CD14-positive monocyte (primary cell): Measurements from ENCODE around the gene SLC24A3. TPM values are rescaled to one million over a fixed set of nuclear protein-coding genes. Genes with fewer than 3 reads are reported as not detected.

ENCODE experiments used
- DNase-seq, 3 donors: peaks; one replicate each; pipeline ENCODE4 v3.0.0-alpha.2; 2011 to 2022
- H2AFZ ChIP-seq: 2 replicates; pipeline ENCODE4 v1.6.0; 2012; ENCODE audit warnings: mild to moderate bottlenecking, low read depth, low read length, inconsistent platforms; ENCODE audit not compliant: insufficient read depth, poor library complexity, severe bottlenecking
- H3K27ac ChIP-seq, 2 donors: 1 replicate in 1 of 2; 2 replicates in 1 of 2; pipeline ENCODE4 v1.5.1; 2012 to 2013; ENCODE audit warnings: low read length in 2 of 2, control low read depth in 1 of 2, inconsistent platforms in 1 of 2, low read depth in 1 of 2, mild to moderate bottlenecking in 1 of 2
- H3K27me3 ChIP-seq, 2 donors: one replicate each; pipeline versions ENCODE4 v1.6.0 to v1.6.1; 2011 to 2013; ENCODE audit warnings: low read length in 2 of 2; ENCODE audit not compliant: control insufficient read depth in 2 of 2, insufficient read depth in 2 of 2
- H3K36me3 ChIP-seq, 2 donors: replicated peaks in 1 of 2; 1 replicate in 1 of 2; 2 replicates in 1 of 2; pipeline versions ENCODE4 v1.5.1 to v1.6.1; 2012 to 2013; ENCODE audit warnings: low read length in 2 of 2, control low read depth in 1 of 2, inconsistent platforms in 1 of 2, mild to moderate bottlenecking in 1 of 2; ENCODE audit not compliant: insufficient read depth in 2 of 2, control insufficient read depth in 1 of 2
- H3K4me1 ChIP-seq, 2 donors: 1 replicate in 1 of 2; 2 replicates in 1 of 2; pipeline versions ENCODE4 v1.5.1 to v1.6.1; 2012 to 2013; ENCODE audit warnings: low read length in 2 of 2, control low read depth in 1 of 2, inconsistent platforms in 1 of 2, mild to moderate bottlenecking in 1 of 2, moderate library complexity in 1 of 2; ENCODE audit not compliant: insufficient read depth in 2 of 2, control insufficient read depth in 1 of 2
- H3K4me2 ChIP-seq: replicated peaks from 2 replicates; pipeline ENCODE3; 2012; ENCODE audit warnings: low read length, moderate library complexity, mild to moderate bottlenecking; ENCODE audit not compliant: poor library complexity, severe bottlenecking; ENCODE audit errors: extremely low read depth
- H3K4me3 ChIP-seq, 3 experiments: fragments of 200-600 bp in 1 of 3; sonication (generic) in 1 of 3; replicated peaks in 1 of 3; 1 replicate in 2 of 3; 2 replicates in 1 of 3; pipeline ENCODE4 v1.5.1; 2011 to 2013; ENCODE audit warnings: low read length in 3 of 3, mild to moderate bottlenecking in 3 of 3, control low read depth in 2 of 3, low read depth in 2 of 3, inconsistent platforms in 1 of 3, moderate library complexity in 1 of 3
- H3K79me2 ChIP-seq: 2 replicates; pipeline ENCODE4 v1.6.0; 2012; ENCODE audit warnings: mild to moderate bottlenecking, control low read depth, inconsistent platforms, low read length, moderate library complexity; ENCODE audit not compliant: insufficient read depth
- H3K9ac ChIP-seq: 2 replicates; pipeline ENCODE4 v1.6.0; 2017; ENCODE audit warnings: low read length, mild to moderate bottlenecking; ENCODE audit not compliant: insufficient read depth, poor library complexity, severe bottlenecking
- H3K9me3 ChIP-seq, 2 donors: replicated peaks in 1 of 2; 1 replicate in 1 of 2; 2 replicates in 1 of 2; pipeline versions ENCODE4 v1.5.1 to v1.6.1; 2012 to 2013; ENCODE audit warnings: low read length in 2 of 2, control low read depth in 1 of 2; ENCODE audit not compliant: control insufficient read depth in 1 of 2, insufficient read depth in 1 of 2
- H4K20me1 ChIP-seq: 2 replicates; pipeline ENCODE4 v1.6.0; 2012; ENCODE audit warnings: mild to moderate bottlenecking, low read length, control low read depth, moderate library complexity; ENCODE audit not compliant: insufficient read depth
- H3K27ac Mint-ChIP-seq, 7 donors: one replicate each; pipeline ENCODE4 v1.8.0; 2020; ENCODE audit warnings: mild to moderate bottlenecking in 7 of 7, mixed read lengths in 7 of 7, moderate library complexity in 6 of 7, inconsistent platforms in 2 of 7
- H3K27me3 Mint-ChIP-seq, 3 donors: one replicate each; pipeline ENCODE4 v1.8.0; 2021 to 2022; ENCODE audit warnings: low read depth in 3 of 3, mild to moderate bottlenecking in 3 of 3, mixed read lengths in 3 of 3, moderate library complexity in 3 of 3, inconsistent platforms in 1 of 3
- H3K36me3 Mint-ChIP-seq, 2 donors: one replicate each; pipeline ENCODE4 v1.8.0; 2020; ENCODE audit warnings: mixed read lengths in 2 of 2, inconsistent platforms in 1 of 2, mild to moderate bottlenecking in 1 of 2
- H3K4me1 Mint-ChIP-seq: one replicate; pipeline ENCODE4 v1.8.0; 2020; ENCODE audit warnings: mild to moderate bottlenecking, mixed read lengths
- H3K4me3 Mint-ChIP-seq, 2 donors: one replicate each; pipeline ENCODE4 v1.8.0; 2020; ENCODE audit warnings: mild to moderate bottlenecking in 2 of 2, mixed read lengths in 2 of 2, moderate library complexity in 1 of 2
- H3K9me3 Mint-ChIP-seq, 7 donors: one replicate each; pipeline ENCODE4 v1.8.0; 2020 to 2022; ENCODE audit warnings: mixed read lengths in 7 of 7, mild to moderate bottlenecking in 6 of 7, moderate library complexity in 6 of 7, inconsistent platforms in 2 of 7
- CTCF ChIP-seq: fragments of 200-600 bp; IDR thresholded peaks from one replicate; pipeline ENCODE4 v1.8.0; 2022; ENCODE audit warnings: antibody characterized with exemption, mild to moderate bottlenecking
- WGBS: methylation state at CpG from one replicate; pipeline ENCODE4 v1.1.5; 2013; ENCODE audit warnings: missing lambda C conversion rate; ENCODE audit not compliant: insufficient coverage; 5-methylcytosine and 5-hydroxymethylcytosine counted together
- intact Hi-C, 2 donors: fragments of 100-400 bp; cut with micrococcal nuclease; formaldehyde crosslinking; loops; one replicate each; pipeline versions ENCODE4 v1.15.0 to v1.15.1; 2023
- polyA plus RNA-seq, 3 donors: library from polyadenylated mRNA; depleted of rRNA in 1 of 3; unstranded in 2 of 3; stranded (reverse) in 1 of 3; fragments of 300-500 nt in 2 of 3; fragments of >200 nt in 1 of 3; fragmentation: Illumina TruSeq in 2 of 3; gene quantifications; 1 replicate in 2 of 3; 2 replicates in 1 of 3; pipeline ENCODE4 v1.2.3, GENCODE V29; 2012 to 2021

SLC24A3 gene
- polyA plus RNA-seq, 3 donors: 0.04 to 0.08 TPM; not detected in 1

DNA sequence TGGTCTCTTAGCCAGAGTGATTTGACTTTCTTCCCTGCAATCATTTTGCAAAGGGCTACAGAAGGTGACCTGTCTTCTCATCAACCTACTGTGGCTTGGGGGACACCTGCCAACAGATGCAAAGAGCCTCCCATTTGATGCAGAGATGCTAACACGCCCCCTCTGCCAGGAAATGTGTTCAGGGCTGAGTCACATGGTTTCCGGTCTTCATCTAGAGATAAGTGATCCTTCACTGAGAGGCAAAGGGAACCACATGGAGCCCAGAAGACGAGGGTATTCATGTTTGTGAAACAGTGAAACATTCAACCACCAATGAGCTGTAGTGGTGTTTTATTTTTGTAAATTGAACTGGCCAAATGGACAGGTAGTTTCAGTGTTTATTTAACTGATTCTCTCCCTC is 436.6 kb downstream of the SLC24A3 start:
- H3K4me2 ChIP-seq: no peak overlapping the region
- no peaks in the 10 kb centered on the region for H3K36me3 Mint-ChIP-seq
- intact Hi-C loops: no loop called here

DNA sequence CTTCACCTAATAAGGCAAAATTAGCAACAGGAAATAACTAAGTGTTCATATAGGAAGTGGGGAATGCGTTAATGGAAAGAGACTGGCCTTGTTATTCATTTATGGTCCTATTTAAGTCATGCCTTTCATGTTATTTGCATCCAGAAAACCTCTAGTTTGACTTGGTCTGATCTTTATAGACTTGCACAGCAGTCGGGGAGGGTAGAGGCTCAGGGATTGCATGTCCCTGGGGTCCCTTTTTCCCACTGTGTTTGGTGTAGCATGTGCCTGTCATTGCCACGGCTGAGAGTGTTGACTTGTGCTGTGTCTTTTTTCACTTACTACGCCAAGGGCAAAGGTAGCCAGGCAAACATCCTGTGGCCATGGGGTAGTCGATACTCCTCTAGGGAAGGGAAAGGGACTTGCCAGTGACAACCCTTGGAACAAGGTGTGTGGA is 440.2 kb downstream of the SLC24A3 start:
- Mint-ChIP-seq H3K9me3 (peaks cover 0 to 6% (median 3%) of the 10 kb centered on the region in 7 donors), H3K4me1 (peaks cover 2% of the 10 kb centered on the region), H3K36me3 (no peaks in the 10 kb centered on the region), H3K27ac (no peak overlapping the region), H3K4me3 (no peak overlapping the region), H3K27me3 (peaks cover 0 to 2% (median 0%) of the 10 kb centered on the region in 3 donors)
- Histone ChIP-seq H3K9me3 (no peaks in the 10 kb centered on the region), H4K20me1 (no peaks in the 10 kb centered on the region), H3K27ac (no peak overlapping the region), H3K4me3 (no peak overlapping the region), H3K36me3 (no peaks in the 10 kb centered on the region), H2AFZ (no peak overlapping the region), H3K4me1 (peaks cover 5 to 6% of the 10 kb centered on the region in 2 donors), H3K27me3 (no peaks in the 10 kb centered on the region), H3K9ac (no peak overlapping the region), H3K4me2 (no peak overlapping the region), H3K79me2 (no peaks in the 10 kb centered on the region)
- WGBS: 98% methylated on average over 4 of the region's 5 CpGs
- DNase-seq: no peak
- TF ChIP-seq CTCF: no peak
- intact Hi-C loops: no loop called here

More for the DNA sequence above, 436.6 kb downstream of the SLC24A3 start:
- TF ChIP-seq CTCF: no peak
- Histone ChIP-seq H2AFZ (no peak overlapping the region), H3K36me3 (no peaks in the 10 kb centered on the region), H3K27me3 (no peaks in the 10 kb centered on the region), H3K9me3 (no peaks in the 10 kb centered on the region), H3K27ac (no peak overlapping the region), H3K79me2 (no peaks in the 10 kb centered on the region), H3K4me1 (no peaks in the 10 kb centered on the region), H4K20me1 (no peaks in the 10 kb centered on the region), H3K4me3 (no peak overlapping the region), H3K9ac (no peak overlapping the region)
- Mint-ChIP-seq H3K27ac (no peak overlapping the region), H3K27me3 (peaks cover 0 to 2% (median 0%) of the 10 kb centered on the region in 3 donors), H3K4me1 (no peaks in the 10 kb centered on the region), H3K9me3 (peaks cover 0 to 5% (median 2%) of the 10 kb centered on the region in 7 donors), H3K4me3 (no peak overlapping the region)
- no peak for DNase-seq
- 80% methylated on average over 1 of the region's 3 CpGs for WGBS
